ENCODE measurements around the gene CLEC19A. TPM values are rescaled to one million over a fixed set of nuclear protein-coding genes. Genes with fewer than 3 reads are reported as not detected.

The CLEC19A gene
- total RNA-seq, 1 experiment from 2014 or later, result 0.09 TPM

DNA sequence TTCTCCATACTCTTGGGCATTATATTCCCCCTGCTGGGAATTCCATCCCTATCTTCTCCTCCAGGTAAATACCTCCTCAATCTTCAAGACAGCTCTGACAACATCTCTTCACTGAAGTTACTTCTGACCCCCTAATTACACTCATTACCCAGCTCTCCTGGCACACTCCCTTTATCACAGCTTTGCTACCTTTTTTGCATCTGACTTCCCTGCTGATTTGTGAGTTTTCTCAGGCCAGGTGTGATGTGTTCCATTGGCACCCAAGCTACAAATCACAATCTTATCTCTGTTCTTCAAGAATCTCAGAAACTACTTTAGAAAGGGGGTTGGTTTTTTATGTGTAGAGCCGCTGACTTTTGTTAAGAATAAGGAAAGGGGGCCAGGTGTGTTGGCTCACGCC, 14.0 kb downstream of the CLEC19A start (continued):
- TF ChIP-seq ZNF425 (CRISPR knock-in tag; conservative IDR thresholded peaks at IDR 0.05) (no peak), NR2C2 (CRISPR knock-in tag; IDR thresholded peaks at IDR 0.05) (no peak), CREB1 (CRISPR knock-in tag; IDR thresholded peaks at IDR 0.05) (no peak), NFYB (CRISPR knock-in tag; conservative IDR thresholded peaks at IDR 0.05; ENCODE audit: low read depth) (no peak), TEAD4 (CRISPR knock-in tag; IDR thresholded peaks at IDR 0.05) (no peak), CREM (CRISPR knock-in tag; IDR thresholded peaks at IDR 0.05) (no peak), ZNF263 (CRISPR knock-in tag; IDR thresholded peaks at IDR 0.05; ENCODE audit: low read depth) (no peak), AFF4 (CRISPR knock-in tag; IDR thresholded peaks at IDR 0.05; ENCODE audit: borderline replicate concordance) (no peak), ZNF232 (CRISPR knock-in tag; IDR thresholded peaks at IDR 0.05) (no peak), ZNF396 (CRISPR knock-in tag; IDR thresholded peaks at IDR 0.05; ENCODE audit: borderline replicate concordance) (no peak)
- TF ChIP-seq, protein P1, sequence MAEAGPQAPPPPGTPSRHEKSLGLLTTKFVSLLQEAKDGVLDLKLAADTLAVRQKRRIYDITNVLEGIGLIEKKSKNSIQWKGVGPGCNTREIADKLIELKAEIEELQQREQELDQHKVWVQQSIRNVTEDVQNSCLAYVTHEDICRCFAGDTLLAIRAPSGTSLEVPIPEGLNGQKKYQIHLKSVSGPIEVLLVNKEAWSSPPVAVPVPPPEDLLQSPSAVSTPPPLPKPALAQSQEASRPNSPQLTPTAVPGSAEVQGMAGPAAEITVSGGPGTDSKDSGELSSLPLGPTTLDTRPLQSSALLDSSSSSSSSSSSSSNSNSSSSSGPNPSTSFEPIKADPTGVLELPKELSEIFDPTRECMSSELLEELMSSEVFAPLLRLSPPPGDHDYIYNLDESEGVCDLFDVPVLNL (CRISPR knock-in tag; IDR thresholded peaks at IDR 0.05; ENCODE audit: borderline replicate concordance, low read depth), result no peak
- TF ChIP-seq, protein P2, sequence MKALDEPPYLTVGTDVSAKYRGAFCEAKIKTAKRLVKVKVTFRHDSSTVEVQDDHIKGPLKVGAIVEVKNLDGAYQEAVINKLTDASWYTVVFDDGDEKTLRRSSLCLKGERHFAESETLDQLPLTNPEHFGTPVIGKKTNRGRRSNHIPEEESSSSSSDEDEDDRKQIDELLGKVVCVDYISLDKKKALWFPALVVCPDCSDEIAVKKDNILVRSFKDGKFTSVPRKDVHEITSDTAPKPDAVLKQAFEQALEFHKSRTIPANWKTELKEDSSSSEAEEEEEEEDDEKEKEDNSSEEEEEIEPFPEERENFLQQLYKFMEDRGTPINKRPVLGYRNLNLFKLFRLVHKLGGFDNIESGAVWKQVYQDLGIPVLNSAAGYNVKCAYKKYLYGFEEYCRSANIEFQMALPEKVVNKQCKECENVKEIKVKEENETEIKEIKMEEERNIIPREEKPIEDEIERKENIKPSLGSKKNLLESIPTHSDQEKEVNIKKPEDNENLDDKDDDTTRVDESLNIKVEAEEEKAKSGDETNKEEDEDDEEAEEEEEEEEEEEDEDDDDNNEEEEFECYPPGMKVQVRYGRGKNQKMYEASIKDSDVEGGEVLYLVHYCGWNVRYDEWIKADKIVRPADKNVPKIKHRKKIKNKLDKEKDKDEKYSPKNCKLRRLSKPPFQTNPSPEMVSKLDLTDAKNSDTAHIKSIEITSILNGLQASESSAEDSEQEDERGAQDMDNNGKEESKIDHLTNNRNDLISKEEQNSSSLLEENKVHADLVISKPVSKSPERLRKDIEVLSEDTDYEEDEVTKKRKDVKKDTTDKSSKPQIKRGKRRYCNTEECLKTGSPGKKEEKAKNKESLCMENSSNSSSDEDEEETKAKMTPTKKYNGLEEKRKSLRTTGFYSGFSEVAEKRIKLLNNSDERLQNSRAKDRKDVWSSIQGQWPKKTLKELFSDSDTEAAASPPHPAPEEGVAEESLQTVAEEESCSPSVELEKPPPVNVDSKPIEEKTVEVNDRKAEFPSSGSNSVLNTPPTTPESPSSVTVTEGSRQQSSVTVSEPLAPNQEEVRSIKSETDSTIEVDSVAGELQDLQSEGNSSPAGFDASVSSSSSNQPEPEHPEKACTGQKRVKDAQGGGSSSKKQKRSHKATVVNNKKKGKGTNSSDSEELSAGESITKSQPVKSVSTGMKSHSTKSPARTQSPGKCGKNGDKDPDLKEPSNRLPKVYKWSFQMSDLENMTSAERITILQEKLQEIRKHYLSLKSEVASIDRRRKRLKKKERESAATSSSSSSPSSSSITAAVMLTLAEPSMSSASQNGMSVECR (CRISPR knock-in tag; IDR thresholded peaks at IDR 0.05; ENCODE audit: borderline replicate concordance), result no peak

DNA sequence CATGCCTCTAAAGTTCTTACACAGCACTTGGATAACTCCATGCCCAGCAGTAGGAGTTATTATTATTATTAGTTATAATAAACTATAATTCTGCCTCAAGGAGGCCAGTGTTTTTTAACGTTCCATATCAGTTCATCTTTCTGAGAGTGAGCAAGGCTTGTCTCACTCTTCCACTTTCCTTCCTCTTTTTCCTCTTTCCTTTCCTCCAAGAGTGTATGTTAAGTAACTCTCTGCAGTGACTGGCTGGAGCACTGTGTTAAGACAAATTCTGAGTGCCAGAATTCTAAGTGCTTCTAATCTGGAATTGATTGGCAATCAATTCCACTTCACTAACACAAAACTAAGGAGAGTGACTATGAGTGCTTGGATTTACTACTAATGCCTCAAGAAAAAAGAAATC, 16.4 kb downstream of the CLEC19A start:
- POLR2A ChIA-PET, result no interaction called here
- Mint-ChIP-seq H3K9me3 (no peaks in the 10 kb centered on the region), H3K4me1 (0 out of 2 replicates have a peak, but pooled peaks cover 4% of the 10 kb centered on the region), H3K4me3 (no peak overlapping the region), H3K27me3 (ENCODE audit: low read depth) (peaks cover 4% of the 10 kb centered on the region; the same call in 1 of the 2 replicates), H3K36me3 (no peaks in the 10 kb centered on the region), H3K27ac (no peak overlapping the region)
- CTCF ChIA-PET, result no interaction called here
- TF ChIP-seq MXD4 (CRISPR knock-in tag; IDR thresholded peaks at IDR 0.05; ENCODE audit: borderline replicate concordance) (no peak), RELA (CRISPR knock-in tag; IDR thresholded peaks at IDR 0.05; ENCODE audit: borderline replicate concordance) (no peak), JAZF1 (CRISPR knock-in tag; IDR thresholded peaks at IDR 0.05) (no peak), SOX15 (CRISPR knock-in tag; IDR thresholded peaks at IDR 0.05) (no peak)
- ATAC-seq, result no peak
- no peak for DNase-seq (ENCODE audit: low spot score)
